PC-3 (cell line): ENCODE measurements around the gene NELFA. TPM values are rescaled to one million over a fixed set of nuclear protein-coding genes. Genes with fewer than 3 reads are reported as not detected.
A peak's percentile ranks its signal among the peaks of the same experiment; 100 is the strongest.
"Not testable (repeated sequence)": the region's sequence is repeated elsewhere in the genome, so short reads cannot be mapped to it uniquely, and the experiment has no call there.

Experiments used
- ATAC-seq: fragments of 200-7000 bp; cut with Tn5 transposase; 2 replicates; pipeline ENCODE4 v1.9.1; 2020; ENCODE audit warnings: mild to moderate bottlenecking, moderate library complexity
- BruUV-seq: library from RNA; stranded (reverse); fragments of 400-500 nt; replicated peaks from 2 replicates; lab custom pipeline; 2021; lab: Mats Ljungman, UMichigan
- CTCF ChIA-PET: fragments of 300-600 bp; sonication (Branson Sonifier 250); formaldehyde crosslinking; loops from one replicate; lab custom pipeline; 2022; ENCODE audit warnings: antibody characterized with exemption; lab: Charles Lee
- POLR2A ChIA-PET: fragments of 300-600 bp; sonication (Branson Sonifier 250); formaldehyde crosslinking; loops from one replicate; lab custom pipeline; 2022; ENCODE audit warnings: antibody characterized with exemption; ENCODE audit not compliant: unreplicated experiment; lab: Charles Lee
- DNase-seq: peaks from one replicate; pipeline ENCODE4 v3.0.0-alpha.2; 2015
- H2AFZ ChIP-seq: fragments of 300-600 bp; sonication (generic); 2 replicates; pipeline ENCODE4 v1.6.0; 2016; ENCODE audit warnings: antibody characterized with exemption, low read length
- H3F3A ChIP-seq: fragments of 300-600 bp; sonication (generic); one replicate; pipeline ENCODE4 v1.6.0; 2017; ENCODE audit warnings: antibody characterized with exemption, low read length, control low read depth, mild to moderate bottlenecking; ENCODE audit not compliant: unreplicated experiment
- H3K27ac ChIP-seq: fragments of 300-600 bp; sonication (generic); 2 replicates; pipeline ENCODE4 v1.5.1; 2016; ENCODE audit warnings: mild to moderate bottlenecking, low read length
- H3K27me3 ChIP-seq: fragments of 300-600 bp; sonication (generic); 2 replicates; pipeline ENCODE4 v1.6.1; 2016; ENCODE audit warnings: low read length, mixed read lengths
- H3K36me3 ChIP-seq: fragments of 300-600 bp; sonication (generic); 2 replicates; pipeline ENCODE4 v1.6.1; 2016; ENCODE audit warnings: low read depth, mixed run types, low read length, mixed read lengths
- H3K4me1 ChIP-seq: fragments of 300-600 bp; sonication (generic); 2 replicates; pipeline ENCODE4 v1.5.1; 2016; ENCODE audit warnings: low read length; ENCODE audit not compliant: insufficient read depth
- H3K4me2 ChIP-seq: fragments of 300-600 bp; sonication (generic); 2 replicates; pipeline ENCODE4 v1.6.0; 2016; ENCODE audit warnings: low read length
- H3K4me3 ChIP-seq: fragments of 300-600 bp; sonication (generic); 2 replicates; pipeline ENCODE4 v1.5.1; 2016; ENCODE audit warnings: mild to moderate bottlenecking, low read length, mixed read lengths
- H3K79me2 ChIP-seq: fragments of 300-600 bp; sonication (generic); 2 replicates; pipeline ENCODE4 v1.6.1; 2017; ENCODE audit warnings: low read length, mixed read lengths
- H3K9ac ChIP-seq: fragments of 300-600 bp; sonication (generic); 2 replicates; pipeline ENCODE4 v1.6.0; 2016; ENCODE audit warnings: mild to moderate bottlenecking, low read length
- H3K9me2 ChIP-seq: fragments of 300-600 bp; sonication (generic); replicated peaks from 2 replicates; pipeline ENCODE4 v1.6.1; 2016; ENCODE audit warnings: mixed run types, low read length, mixed read lengths
- H3K9me3 ChIP-seq: fragments of 300-600 bp; sonication (generic); 2 replicates; pipeline ENCODE4 v1.6.1; 2016; ENCODE audit warnings: low read length, mixed read lengths
- H4K20me1 ChIP-seq: fragments of 300-600 bp; sonication (generic); 2 replicates; pipeline ENCODE4 v1.6.1; 2016; ENCODE audit warnings: low read length, mixed read lengths
- CTCF ChIP-seq: fragments of 300-600 bp; sonication (generic); conservative IDR thresholded peaks from 2 replicates; pipeline ENCODE4 v1.5.1; 2017; ENCODE audit warnings: antibody characterized with exemption, low read depth, mild to moderate bottlenecking, low read length
- EZH2 ChIP-seq: fragments of 300-600 bp; sonication (generic); IDR thresholded peaks from one replicate; pipeline ENCODE4 v1.6.1; 2017; ENCODE audit warnings: antibody characterized with exemption, mild to moderate bottlenecking, low read length; ENCODE audit not compliant: unreplicated experiment
- EZH2phosphoT487 ChIP-seq: fragments of 300-600 bp; sonication (generic); IDR thresholded peaks from 2 replicates; pipeline ENCODE4 v1.6.1; 2018; ENCODE audit warnings: mild to moderate bottlenecking, antibody characterized with exemption, low read length, borderline replicate concordance
- intact Hi-C: fragments of 100-400 bp; cut with micrococcal nuclease; formaldehyde crosslinking; loops from 2 replicates; pipeline ENCODE4 v1.9.0; 2023
- total RNA-seq: library from RNA; depleted of rRNA; stranded (reverse); fragments of >200 nt; gene quantifications from 2 replicates; pipeline ENCODE4 v1.2.3, GENCODE V29; 2014

The NELFA gene
- total RNA-seq, 1 experiment from 2014 or later: 30.0 TPM

- Histone ChIP-seq H3K36me3 (no peaks in the 10 kb centered on the region), H3K27ac (no peak overlapping the region), H3K79me2 (peaks cover 71% of the 10 kb centered on the region), H4K20me1 (peaks cover 16% of the 10 kb centered on the region; the same call in 1 of the 2 replicates), H3F3A (no peaks in the 10 kb centered on the region), H3K4me1 (peaks cover 14% of the 10 kb centered on the region), H3K9me3 (no peaks in the 10 kb centered on the region), H3K4me2 (no peak overlapping the region), H3K4me3 (no peak overlapping the region), H3K27me3 (no peaks in the 10 kb centered on the region), H2AFZ (no peak overlapping the region), H3K9me2 (no peaks in the 10 kb centered on the region), H3K9ac (no peak overlapping the region)
- CTCF ChIA-PET: no interaction called here
- TF ChIP-seq EZH2phosphoT487 (no peak), EZH2 (no peak), CTCF (no peak)
- ATAC-seq (no peak), DNase-seq (no peak)
- no TSS peak for BruUV-seq
- POLR2A ChIA-PET: interaction anchor here (0.6 kb wide), 1 partner anchor 530 kb away, joined by 6 read pairs; no protein-coding TSS in a partner anchor
- intact Hi-C loops: no loop called here
Measured at GRCh38 chr4:2006367-2006766, 2.4 kb downstream of the NELFA start.

- POLR2A ChIA-PET, H3K4me3 ChIP-seq, H3K9me2 ChIP-seq, CTCF ChIA-PET, H3K27me3 ChIP-seq, intact Hi-C loops, H3K9me3 ChIP-seq, H3F3A ChIP-seq, H3K27ac ChIP-seq, ATAC-seq, H3K4me2 ChIP-seq, H3K9ac ChIP-seq, H3K36me3 ChIP-seq, H2AFZ ChIP-seq, DNase-seq, BruUV-seq: not testable (repeated sequence)
- H3K79me2 ChIP-seq: peaks cover 99% of the 10 kb centered on the region
- H4K20me1 ChIP-seq: peaks cover 16% of the 10 kb centered on the region; the same call in 1 of the 2 replicates
- H3K4me1 ChIP-seq: peaks cover 17% of the 10 kb centered on the region
Measured at GRCh38 chr4:2003361-2003760, 5.4 kb downstream of the NELFA start.

- H3K9me2 ChIP-seq, CTCF ChIA-PET, intact Hi-C loops, H3K36me3 ChIP-seq, H3K4me2 ChIP-seq, H3K9ac ChIP-seq, H3K27me3 ChIP-seq, H2AFZ ChIP-seq, H3K27ac ChIP-seq, BruUV-seq, H3K4me3 ChIP-seq, H3F3A ChIP-seq, DNase-seq, ATAC-seq, H3K9me3 ChIP-seq, POLR2A ChIA-PET: not testable (repeated sequence)
- peaks cover 14% of the 10 kb centered on the region; the same call in 1 of the 2 replicates for H4K20me1 ChIP-seq
- H3K4me1 ChIP-seq: peaks cover 29% of the 10 kb centered on the region
- peaks cover 96% of the 10 kb centered on the region for H3K79me2 ChIP-seq
Measured at GRCh38 chr4:1999308-1999707, 9.5 kb downstream of the NELFA start.

- BruUV-seq: no TSS peak
- Histone ChIP-seq H3F3A (no peaks in the 10 kb centered on the region), H3K9me2 (no peaks in the 10 kb centered on the region), H2AFZ (no peak overlapping the region), H3K4me1 (peaks cover 29% of the 10 kb centered on the region), H3K4me2 (peak overlapping the region; percentile 71), H3K36me3 (peaks cover 8% of the 10 kb centered on the region; the same call in 1 of the 2 replicates), H4K20me1 (peaks cover 14% of the 10 kb centered on the region; the same call in 1 of the 2 replicates), H3K4me3 (no peak overlapping the region), H3K79me2 (peaks cover 95% of the 10 kb centered on the region), H3K27ac (peak overlapping the region; percentile 51), H3K9me3 (no peaks in the 10 kb centered on the region), H3K9ac (no peak overlapping the region), H3K27me3 (no peaks in the 10 kb centered on the region)
- DNase-seq (peak; percentile 66), ATAC-seq (no peak)
- TF ChIP-seq EZH2phosphoT487: no peak
- no peak for TF ChIP-seq EZH2
- no peak for TF ChIP-seq CTCF
- POLR2A ChIA-PET: no interaction called here
- CTCF ChIA-PET: no interaction called here
- intact Hi-C loops: no loop called here
Measured at GRCh38 chr4:1998296-1998695, 10.5 kb downstream of the NELFA start.
